NCI-H345 treated with DMSO at 0.1 percent for 48 hours (cell line): ENCODE data around the gene MDFI.

Experiments
- DNase-seq: peaks from one replicate; lab custom pipeline; 2025; ENCODE audit not compliant: unreplicated experiment; lab: John Stamatoyannopoulos, UW

The MDFI gene

GRCh38 chr6:41702089-41702745 lies 63.9 kb downstream of the MDFI start:
- DNase-seq, result no peak

- no peak for DNase-seq
Measured at GRCh38 chr6:41702771-41703494, 64.7 kb downstream of the MDFI start.
